SU-DHL-6 (cell line): ENCODE measurements around the gene KCNT2.
A peak's percentile ranks its signal among the peaks of the same experiment; 100 is the strongest.

Experiments used
- H2AFZ ChIP-seq: fragments of 200-600 bp; sonication (generic); 2 replicates; pipeline ENCODE4 v1.6.1; 2014; ENCODE audit warnings: low read depth, mild to moderate bottlenecking, moderate library complexity, mixed read lengths, antibody characterized with exemption, low read length; ENCODE audit not compliant: severe bottlenecking
- H3F3A ChIP-seq: fragments of 200-600 bp; shearing (Covaris generic); 2 replicates; pipeline ENCODE4 v1.6.0; 2016; ENCODE audit warnings: antibody characterized with exemption, mild to moderate bottlenecking; ENCODE audit not compliant: insufficient read depth
- H3K27ac ChIP-seq: fragments of 200-600 bp; sonication (generic); 2 replicates; pipeline ENCODE4 v1.5.1; 2016; ENCODE audit warnings: low read depth, mild to moderate bottlenecking, low read length, moderate library complexity, mixed read lengths
- H3K27me3 ChIP-seq: fragments of 200-600 bp; sonication (generic), shearing (Covaris generic); 2 replicates; pipeline ENCODE4 v1.6.0; 2014; ENCODE audit warnings: mild to moderate bottlenecking, low read length
- H3K36me3 ChIP-seq: fragments of 200-600 bp; sonication (generic); 2 replicates; pipeline ENCODE4 v1.6.1; 2014; ENCODE audit warnings: mild to moderate bottlenecking, low read length, mixed read lengths
- H3K4me2 ChIP-seq: fragments of 300-600, 200-600 bp; shearing (Covaris generic), sonication (generic); 2 replicates; pipeline ENCODE4 v1.6.0; 2014; ENCODE audit warnings: low read length, low read depth, mild to moderate bottlenecking; ENCODE audit not compliant: poor library complexity, severe bottlenecking
- H3K4me3 ChIP-seq: fragments of 200-600 bp; sonication (generic); 2 replicates; pipeline ENCODE4 v1.5.1; 2014; ENCODE audit warnings: antibody characterized with exemption, low read length, mild to moderate bottlenecking, mixed read lengths; ENCODE audit not compliant: insufficient read depth, poor library complexity, severe bottlenecking
- H3K79me2 ChIP-seq: fragments of 200-600 bp; sonication (generic); 2 replicates; pipeline ENCODE4 v1.6.1; 2014; ENCODE audit warnings: mild to moderate bottlenecking, low read length, moderate library complexity; ENCODE audit not compliant: insufficient read depth
- H3K9ac ChIP-seq: fragments of 200-600 bp; sonication (generic); 2 replicates; pipeline ENCODE4 v1.7.0; 2014; ENCODE audit warnings: mild to moderate bottlenecking, low read length
- H3K9me2 ChIP-seq: fragments of 200-600 bp; sonication (generic); replicated peaks from 2 replicates; pipeline ENCODE4 v1.6.1; 2014; ENCODE audit warnings: low read length; ENCODE audit not compliant: insufficient read depth
- H3K9me3 ChIP-seq: fragments of 200-600 bp; sonication (generic); 2 replicates; pipeline ENCODE4 v1.6.1; 2014; ENCODE audit warnings: low read length, mixed read lengths; ENCODE audit not compliant: insufficient read depth
- H4K20me1 ChIP-seq: fragments of 200-600 bp; sonication (generic); 2 replicates; pipeline ENCODE4 v1.6.1; 2014; ENCODE audit warnings: low read depth, mild to moderate bottlenecking, antibody characterized with exemption, low read length, moderate library complexity, mixed read lengths
- CTCF ChIP-seq: fragments of 200-600 bp; sonication (generic); IDR thresholded peaks from one replicate; pipeline ENCODE4 v1.5.1; 2017; ENCODE audit warnings: antibody characterized with exemption, mild to moderate bottlenecking, low read length, moderate library complexity; ENCODE audit not compliant: insufficient read depth, poor library complexity, severe bottlenecking
- EZH2phosphoT487 ChIP-seq: fragments of 200-600 bp; sonication (generic), shearing (Covaris generic); conservative IDR thresholded peaks from 2 replicates; pipeline ENCODE4 v1.6.1; 2018; ENCODE audit warnings: mild to moderate bottlenecking, antibody characterized with exemption, low read length, moderate library complexity, mixed read lengths

The KCNT2 gene

GRCh38 chr1:196494766-196495165 is 113.5 kb downstream of the KCNT2 start:
- Histone ChIP-seq H3K27me3 (no peaks in the 10 kb centered on the region), H3K9me3 (no peaks in the 10 kb centered on the region), H3K4me2 (no peak overlapping the region), H4K20me1 (no peaks in the 10 kb centered on the region), H3K79me2 (no peaks in the 10 kb centered on the region), H3K27ac (no peak overlapping the region), H3K9me2 (no peaks in the 10 kb centered on the region), H3K4me3 (no peak overlapping the region), H3K36me3 (no peaks in the 10 kb centered on the region), H3K9ac (no peak overlapping the region), H3F3A (no peaks in the 10 kb centered on the region), H2AFZ (peak overlapping the region; percentile 66)
- TF ChIP-seq CTCF: no peak
- TF ChIP-seq EZH2phosphoT487: no peak

- Histone ChIP-seq H3K27ac (no peak overlapping the region), H3K79me2 (no peaks in the 10 kb centered on the region), H4K20me1 (no peaks in the 10 kb centered on the region), H3K27me3 (no peaks in the 10 kb centered on the region), H3K4me3 (no peak overlapping the region), H3K4me2 (no peak overlapping the region), H3K36me3 (no peaks in the 10 kb centered on the region), H3F3A (no peaks in the 10 kb centered on the region), H3K9ac (no peak overlapping the region), H3K9me2 (no peaks in the 10 kb centered on the region), H2AFZ (peak overlapping the region; percentile 66), H3K9me3 (no peaks in the 10 kb centered on the region)
- TF ChIP-seq EZH2phosphoT487: no peak
- no peak for TF ChIP-seq CTCF
These were observed 114.4 kb downstream of the KCNT2 start for GRCh38 chr1:196493881-196494280.

GRCh38 chr1:196488579-196488978 is 119.7 kb downstream of the KCNT2 start:
- Histone ChIP-seq H3K79me2 (no peaks in the 10 kb centered on the region), H3K4me2 (no peak overlapping the region), H3K9ac (no peak overlapping the region), H4K20me1 (no peaks in the 10 kb centered on the region), H3K4me3 (no peak overlapping the region), H3K9me2 (no peaks in the 10 kb centered on the region), H3K9me3 (no peaks in the 10 kb centered on the region), H3K27ac (no peak overlapping the region), H3K27me3 (no peaks in the 10 kb centered on the region), H2AFZ (no peak overlapping the region), H3K36me3 (no peaks in the 10 kb centered on the region), H3F3A (no peaks in the 10 kb centered on the region)
- TF ChIP-seq CTCF: no peak
- no peak for TF ChIP-seq EZH2phosphoT487
